Measurements from ENCODE around the gene TYW5.
"Not testable (repeated sequence)": the region's sequence is repeated elsewhere in the genome, so short reads cannot be mapped to it uniquely, and the experiment has no call there.

Gene TYW5

DNA sequence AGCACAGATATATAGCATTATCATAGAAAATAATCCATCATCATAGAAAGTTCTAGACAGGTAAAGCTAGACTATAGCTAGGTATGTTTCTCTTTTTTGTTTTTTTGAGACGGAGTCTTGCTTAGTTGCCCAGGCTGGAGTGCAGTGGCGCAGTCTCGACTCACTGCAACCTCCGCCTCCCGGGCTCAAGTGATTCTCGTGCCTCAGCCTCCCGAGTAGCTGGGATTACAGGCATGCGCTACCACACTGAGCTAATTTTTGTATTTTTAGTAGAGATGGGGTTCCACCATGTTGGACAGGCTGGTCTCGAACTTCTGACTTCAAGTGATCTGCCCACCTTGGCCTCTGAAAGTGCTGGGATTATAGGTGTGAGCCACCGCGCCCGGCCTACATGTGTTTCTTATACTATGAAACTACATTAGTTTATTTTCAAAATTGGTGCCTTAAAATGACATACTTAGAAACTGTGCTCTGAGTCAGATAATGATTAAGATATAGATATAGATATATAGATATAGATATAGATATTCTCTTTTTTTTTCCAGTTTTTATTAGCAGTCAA lies 42.7 kb downstream of the TYW5 start:
- not testable (repeated sequence) for DNase-seq

DNA sequence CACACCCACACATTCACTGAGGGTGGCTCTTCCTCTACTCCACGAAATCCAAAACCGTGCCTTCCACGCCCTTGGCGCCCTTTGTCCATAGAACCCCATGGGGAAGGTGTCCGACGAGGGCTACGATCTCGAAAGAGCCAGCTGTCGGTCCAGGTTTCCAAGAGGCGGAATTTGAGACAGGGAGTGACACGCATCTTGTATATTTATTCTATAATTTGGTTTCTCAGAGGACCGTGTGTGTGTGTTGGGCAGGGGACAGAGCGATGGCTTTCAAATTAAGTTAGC lies 43.5 kb downstream of the TYW5 start:
- peak; percentile 60 for DNase-seq

DNA sequence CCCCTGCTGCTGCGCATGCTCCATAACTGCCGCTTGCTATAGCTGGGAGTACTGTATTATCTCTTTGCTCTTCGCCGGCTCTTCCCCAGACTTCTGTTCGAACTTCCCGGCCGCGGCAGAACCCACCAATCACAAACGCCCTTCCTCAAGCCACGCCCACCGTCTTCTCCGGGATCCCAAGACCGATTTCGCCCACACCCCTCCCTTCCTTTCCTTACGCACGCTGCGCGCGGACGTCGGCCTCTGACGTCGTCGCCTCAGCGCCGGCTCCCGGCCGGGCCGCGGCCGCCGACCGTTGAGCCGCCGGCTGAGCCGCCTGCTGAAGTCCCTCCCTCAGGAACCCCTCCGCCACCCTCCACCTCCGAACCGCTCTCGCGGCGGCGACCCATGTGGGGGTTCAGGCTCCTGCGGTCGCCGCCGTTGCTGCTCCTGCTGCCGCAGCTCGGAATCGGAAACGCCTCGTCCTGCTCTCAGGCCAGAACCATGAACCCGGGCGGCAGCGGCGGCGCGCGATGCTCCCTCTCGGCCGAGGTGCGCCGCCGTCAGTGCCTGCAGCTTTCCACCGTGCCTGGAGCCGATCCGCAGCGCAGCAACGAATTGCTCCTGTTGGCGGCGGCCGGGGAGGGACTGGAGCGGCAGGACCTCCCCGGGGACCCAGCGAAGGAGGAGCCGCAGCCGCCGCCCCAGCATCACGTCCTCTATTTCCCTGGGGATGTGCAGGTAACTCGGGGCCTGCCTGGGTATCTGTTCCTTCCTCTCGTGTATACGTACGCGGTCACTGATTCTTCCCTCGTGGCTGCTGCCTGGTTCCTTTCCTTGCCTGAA lies 44.0 kb downstream of the TYW5 start, which contains the start of gene C2orf69:
Gene C2orf69 (plus strand): TSS at position 242 of the 825 bp plus-strand sequence. CDS start 146 bp downstream, at position 388.
- DNase-seq = peak; percentile 99

DNA sequence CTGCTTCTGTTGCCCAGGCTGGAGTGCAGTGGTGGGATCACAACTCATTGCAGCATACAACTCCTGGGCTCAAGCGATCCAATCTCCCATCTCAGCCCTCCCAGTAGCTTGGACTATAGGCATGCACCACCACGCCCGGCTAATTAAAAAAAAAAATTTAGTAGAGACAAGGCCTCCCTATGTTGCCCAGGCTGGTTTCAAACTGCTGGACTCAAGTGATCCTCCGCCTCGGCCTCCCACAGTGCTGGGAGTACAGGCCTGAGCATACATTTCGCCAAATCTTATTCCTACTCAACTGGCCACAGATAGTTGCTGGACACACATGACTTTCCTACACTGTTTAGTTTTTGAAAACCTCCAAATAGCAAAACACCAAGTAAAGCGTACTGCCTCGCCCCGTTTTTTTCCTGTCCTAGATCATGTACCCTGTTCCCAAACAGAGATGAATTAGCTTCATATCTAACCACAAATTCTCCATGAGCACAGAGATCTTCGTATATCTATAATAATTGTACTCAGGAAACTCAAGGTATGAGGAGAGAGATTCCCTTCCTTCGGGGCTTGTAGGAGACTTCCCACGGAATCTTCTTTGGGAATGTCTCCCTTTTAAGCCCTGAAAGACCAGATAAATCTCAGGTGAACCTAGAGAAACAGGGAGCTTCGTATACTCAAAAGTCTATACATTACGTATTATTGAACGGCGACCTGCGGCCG lies 44.8 kb downstream of the TYW5 start:
- peak; percentile 45 for DNase-seq

DNA sequence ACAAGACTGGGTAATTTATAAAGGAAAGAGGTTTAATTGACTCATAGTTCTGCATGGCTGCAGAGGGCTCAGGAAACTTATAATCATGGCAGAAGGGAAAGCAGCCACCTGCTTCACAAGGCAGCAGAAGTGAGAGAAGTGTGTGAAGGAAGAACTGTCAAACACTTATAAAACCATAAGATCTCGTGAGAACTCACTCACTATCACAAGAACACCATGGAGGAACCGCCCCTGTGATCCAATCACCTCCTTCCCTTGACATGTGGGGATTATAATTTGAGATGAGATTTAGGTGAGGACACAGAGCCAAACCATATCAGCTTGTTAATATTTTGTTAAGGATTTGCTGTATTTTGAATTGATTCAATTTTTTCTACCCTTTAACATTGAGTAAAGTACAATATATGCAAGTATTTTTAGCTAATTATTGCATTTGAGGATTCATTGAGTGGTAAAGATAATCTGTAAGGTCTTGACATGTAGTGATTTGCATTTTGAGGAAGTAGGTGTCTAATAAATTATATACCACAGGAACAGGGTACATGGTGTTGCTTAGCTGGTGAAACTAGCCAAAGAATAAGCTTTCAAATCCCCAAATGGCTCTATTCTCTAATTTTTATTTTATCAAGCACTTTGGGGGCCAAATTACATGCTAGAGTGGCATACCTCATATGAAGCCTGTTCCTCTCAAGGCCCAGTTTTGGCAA lies 48.1 kb downstream of the TYW5 start:
- no peak for DNase-seq

DNA sequence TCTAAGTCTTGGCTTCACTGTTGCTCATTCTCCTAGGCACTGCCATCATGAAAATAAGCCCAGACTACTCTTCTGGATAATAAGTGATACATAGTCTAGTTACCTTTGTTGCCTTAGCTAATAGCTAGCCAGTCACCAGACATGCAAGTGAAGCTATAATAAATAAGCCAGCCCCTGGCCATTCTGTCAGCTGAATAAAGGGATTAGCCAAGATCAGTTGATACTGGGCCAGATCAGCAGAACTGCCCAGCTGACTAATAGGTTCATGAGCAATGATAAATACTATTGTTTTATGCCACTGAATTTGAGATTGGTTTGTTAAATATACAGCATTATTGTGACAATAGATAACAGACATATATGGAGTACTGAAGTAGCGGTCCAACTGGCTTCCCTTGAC lies 52.2 kb downstream of the TYW5 start:
- no peak for DNase-seq

DNA sequence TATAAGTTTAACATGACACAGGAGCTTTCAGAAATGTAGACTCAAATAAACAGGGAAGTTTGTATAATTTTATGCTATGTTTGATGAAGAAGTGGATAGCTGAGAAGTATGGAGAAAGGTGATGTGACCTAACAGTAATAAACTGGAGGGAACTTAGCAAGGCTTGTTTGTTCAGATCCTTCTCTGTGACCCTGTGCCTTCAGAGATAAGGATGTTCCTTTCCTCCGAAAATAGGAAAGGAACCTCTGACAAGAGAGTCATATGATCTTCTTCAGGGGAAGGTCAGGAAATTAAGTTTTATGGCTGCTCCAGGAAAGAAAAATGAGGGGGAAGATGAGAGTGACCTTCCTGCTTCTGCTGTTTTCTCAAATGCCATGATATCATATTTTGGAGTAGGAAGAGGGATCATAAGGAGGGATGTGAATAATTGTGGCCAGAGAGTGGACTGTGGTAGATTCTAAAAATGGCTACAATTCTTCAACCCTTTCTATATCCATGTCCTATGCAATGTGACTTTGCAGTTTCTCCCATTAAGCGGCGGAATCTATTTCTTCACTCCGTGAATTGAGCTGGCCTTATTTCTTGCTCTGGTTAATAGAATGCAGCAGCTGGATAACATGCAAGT lies 52.7 kb downstream of the TYW5 start:
- DNase-seq = no peak

DNA sequence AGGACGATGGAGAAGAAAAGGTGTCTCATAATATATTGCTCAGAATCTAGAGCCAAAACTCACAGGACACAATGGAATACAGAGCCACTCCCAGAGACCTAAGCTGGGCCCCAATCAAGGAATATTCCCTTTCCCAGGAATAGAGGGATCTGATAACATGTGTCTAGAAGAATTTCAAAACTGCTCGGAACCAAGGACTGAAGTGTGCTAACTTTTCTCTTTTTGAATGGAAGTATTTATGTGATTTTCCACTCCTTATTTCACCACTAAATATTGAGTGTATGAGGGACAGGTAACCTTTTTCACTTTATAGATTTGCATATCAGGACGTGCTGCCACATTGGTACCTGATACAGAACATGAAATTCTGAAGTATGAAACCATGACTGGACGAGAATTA lies 53.3 kb downstream of the TYW5 start:
- no peak for DNase-seq

DNA sequence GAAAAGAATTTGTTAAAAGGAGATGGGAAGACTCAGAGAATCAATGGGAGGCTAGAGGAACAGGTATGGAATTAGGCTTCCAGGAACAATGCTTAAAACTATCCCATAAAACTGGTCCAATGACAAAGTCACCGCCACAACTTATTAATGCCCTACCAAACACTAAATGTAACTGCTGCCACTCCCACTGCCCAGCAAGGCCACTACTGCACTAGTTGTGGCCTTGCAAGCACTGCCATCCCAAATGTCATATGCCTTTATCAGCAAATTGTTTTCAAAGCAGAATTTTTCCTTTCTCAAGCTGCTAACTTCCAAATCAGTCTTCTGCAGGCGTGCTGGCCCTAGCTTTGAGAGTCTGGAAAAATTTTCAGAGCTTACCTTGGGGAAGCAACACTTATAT lies 58.7 kb downstream of the TYW5 start:
- no peak for DNase-seq

DNA sequence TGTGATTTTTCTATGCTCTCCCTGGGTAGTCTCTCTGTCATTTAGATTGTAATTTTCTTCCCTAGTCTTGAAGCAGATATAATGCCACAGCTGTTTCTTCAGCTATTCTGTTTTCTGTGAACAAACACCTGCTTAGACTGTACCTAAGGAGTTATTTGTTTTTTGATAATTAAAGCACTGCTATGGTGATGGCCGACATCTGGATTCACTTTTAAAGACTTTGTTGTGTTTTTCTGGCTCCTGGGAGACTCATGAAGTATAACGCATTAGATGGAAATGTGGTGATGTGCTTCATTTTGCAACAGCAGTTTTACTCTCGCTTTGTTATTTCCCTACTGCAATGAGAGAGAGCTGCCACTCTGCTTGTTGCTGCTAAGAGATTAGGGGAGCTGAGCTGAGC lies 59.9 kb downstream of the TYW5 start:
- no peak for DNase-seq

DNA sequence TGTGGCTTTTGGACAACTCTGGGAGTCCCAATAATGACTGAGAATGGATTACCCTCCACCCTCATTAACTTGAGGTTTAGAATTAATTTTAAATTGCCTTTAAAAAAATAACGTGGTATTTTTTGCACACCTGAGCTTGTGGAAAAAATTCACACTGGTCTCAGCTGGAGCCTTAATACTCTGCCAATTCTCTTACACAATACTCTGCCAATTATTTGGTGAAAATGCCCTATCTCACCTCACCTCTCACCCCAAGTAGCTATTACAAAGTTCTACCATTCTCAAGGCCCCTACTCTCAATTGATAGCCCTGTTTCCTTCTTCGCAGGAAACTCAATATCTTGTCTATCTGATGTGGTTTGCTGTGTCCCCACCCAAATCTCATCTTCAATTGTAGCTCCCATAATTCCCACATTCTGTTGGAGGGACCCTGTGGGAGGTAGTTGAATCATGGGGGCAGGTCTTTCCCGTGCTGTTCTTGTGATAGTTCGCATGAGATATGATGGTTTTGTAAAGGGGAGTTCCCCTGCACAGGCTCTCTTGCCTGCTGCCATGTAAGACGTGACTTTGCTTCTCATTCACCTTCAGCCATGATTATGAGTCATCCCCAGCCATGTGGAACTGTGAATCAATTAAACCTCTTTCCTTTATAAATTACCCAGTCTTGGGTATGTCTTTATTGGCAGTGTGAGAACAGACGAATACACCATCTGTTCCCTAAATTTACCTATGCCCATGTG lies 71.6 kb downstream of the TYW5 start:
- DNase-seq = no peak

DNA sequence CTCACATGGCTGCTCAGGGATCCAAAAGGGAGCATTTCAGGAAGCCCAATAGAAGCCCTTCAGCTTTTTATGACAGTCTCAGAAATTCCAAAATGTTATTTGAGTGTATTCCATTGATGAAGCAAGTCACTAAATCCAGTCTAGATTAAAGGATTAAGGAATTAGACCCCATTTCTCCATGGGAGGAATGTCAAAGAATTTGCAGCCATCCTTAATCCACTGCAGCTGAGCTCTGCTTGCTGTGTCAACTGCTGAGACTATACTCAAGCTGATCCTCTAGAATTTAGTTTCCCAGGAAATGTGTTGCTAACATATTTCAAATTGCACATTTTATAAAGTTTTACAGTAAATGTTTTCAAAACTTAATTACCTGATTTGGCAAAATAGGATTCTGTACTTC lies 72.6 kb downstream of the TYW5 start:
- DNase-seq = no peak

Measured in hematopoietic multipotent progenitor cell treated with erythropoietin and hydrocortisone succinate and interleukin-3 and kit ligand, for 6 days (in vitro differentiated cells).